CD4-positive, alpha-beta memory T cell (primary cell): ENCODE measurements around the gene LPP. TPM values are rescaled to one million over a fixed set of nuclear protein-coding genes. Genes with fewer than 3 reads are reported as not detected.

Source experiments
- CTCF ChIA-PET: fragments of 350-600 bp; sonication (Branson Sonifier 250); formaldehyde crosslinking; loops from one replicate; lab custom pipeline; 2021; ENCODE audit warnings: inconsistent platforms; ENCODE audit not compliant: partially characterized antibody; lab: Charles Lee
- POLR2A ChIA-PET: fragments of 350-600 bp; sonication (Branson Sonifier 250); formaldehyde crosslinking; loops from one replicate; lab custom pipeline; 2021; ENCODE audit not compliant: partially characterized antibody; lab: Charles Lee
- DNase-seq, 5 donors: peaks; one replicate each; pipeline versions ENCODE4 v3.0.0 to v3.0.0-alpha.2; 2020 to 2022; ENCODE audit warnings: mixed read lengths in 1 of 5
- H3K27ac ChIP-seq: one replicate; pipeline ENCODE4 v1.7.0; 2013; ENCODE audit warnings: low read depth, low read length
- H3K27me3 ChIP-seq: 2 replicates; pipeline ENCODE4 v1.7.0; 2013; ENCODE audit warnings: mild to moderate bottlenecking, low read length, moderate library complexity; ENCODE audit not compliant: insufficient read depth
- H3K36me3 ChIP-seq: 2 replicates; pipeline ENCODE4 v1.7.0; 2013; ENCODE audit warnings: mild to moderate bottlenecking, low read length, moderate library complexity; ENCODE audit not compliant: insufficient read depth
- H3K4me1 ChIP-seq: 2 replicates; pipeline ENCODE4 v1.7.0; 2013; ENCODE audit warnings: mild to moderate bottlenecking, low read length, moderate library complexity; ENCODE audit not compliant: insufficient read depth
- H3K4me3 ChIP-seq, 2 donors: one replicate each; pipeline ENCODE4 v1.7.0; 2013; ENCODE audit warnings: low read length in 2 of 2, mild to moderate bottlenecking in 1 of 2
- H3K9me3 ChIP-seq, 2 donors: one replicate each; pipeline ENCODE4 v1.7.0; 2013; ENCODE audit warnings: low read length in 2 of 2, control low read depth in 1 of 2; ENCODE audit not compliant: control insufficient read depth in 1 of 2
- H3K27ac Mint-ChIP-seq, 7 donors: one replicate each; pipeline ENCODE4 v1.8.0; 2020 to 2021; ENCODE audit warnings: mixed read lengths in 7 of 7, mild to moderate bottlenecking in 6 of 7, inconsistent platforms in 3 of 7, moderate library complexity in 3 of 7
- H3K27me3 Mint-ChIP-seq, 2 donors: one replicate each; pipeline ENCODE4 v1.8.0; 2020 to 2021; ENCODE audit warnings: mixed read lengths in 2 of 2
- H3K36me3 Mint-ChIP-seq, 2 donors: one replicate each; pipeline ENCODE4 v1.8.0; 2020 to 2021; ENCODE audit warnings: mixed read lengths in 2 of 2, inconsistent platforms in 1 of 2, mild to moderate bottlenecking in 1 of 2
- H3K4me1 Mint-ChIP-seq, 4 donors: one replicate each; pipeline ENCODE4 v1.8.0; 2020 to 2021; ENCODE audit warnings: mixed read lengths in 4 of 4, mild to moderate bottlenecking in 1 of 4
- H3K4me3 Mint-ChIP-seq, 8 donors: one replicate each; pipeline ENCODE4 v1.8.0; 2020 to 2021; ENCODE audit warnings: mixed read lengths in 8 of 8, mild to moderate bottlenecking in 7 of 8, moderate library complexity in 6 of 8, inconsistent platforms in 3 of 8
- H3K9me3 Mint-ChIP-seq, 8 donors: one replicate each; pipeline ENCODE4 v1.8.0; 2020 to 2021; ENCODE audit warnings: mixed read lengths in 8 of 8, mild to moderate bottlenecking in 5 of 8, inconsistent platforms in 3 of 8, moderate library complexity in 1 of 8
- intact Hi-C: fragments of 100-400 bp; cut with micrococcal nuclease; formaldehyde crosslinking; loops from one replicate; pipeline ENCODE4 v1.15.1; 2023
- polyA plus RNA-seq, 2 donors: library from polyadenylated mRNA; unstranded; fragments of 300-500 nt; fragmentation: Illumina TruSeq; gene quantifications; one replicate each; pipeline ENCODE4 v1.2.3, GENCODE V29; 2021
- total RNA-seq, 2 experiments: library from RNA; stranded (reverse); gene quantifications; one replicate each; pipeline ENCODE4 v1.2.3, GENCODE V29; 2021

LPP gene
- total and polyA plus RNA-seq, 4 experiments from 2014 or later: 10.4 to 27.2 (median 24.7) TPM

DNA sequence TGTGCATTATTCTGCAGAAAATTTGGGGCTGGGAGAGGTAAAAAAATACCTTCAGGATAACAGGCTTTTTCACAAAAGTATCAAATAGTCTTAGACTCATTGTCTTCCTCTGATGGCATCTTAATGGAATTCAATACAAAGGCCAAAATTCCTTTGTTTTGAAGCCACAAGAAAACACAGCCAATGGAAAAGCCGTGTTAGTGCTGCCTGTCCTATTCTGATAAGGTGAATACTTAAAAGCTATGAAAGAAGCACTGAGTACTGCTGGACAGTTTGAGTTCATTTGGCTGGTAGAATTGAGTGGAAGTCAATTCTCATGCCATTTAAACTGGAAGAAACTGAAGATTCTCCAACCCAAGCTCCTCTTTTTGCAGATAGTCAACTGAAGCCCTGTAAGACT is 622.5 kb downstream of the LPP start:
- no peak overlapping the region for H3K27ac Mint-ChIP-seq
- intact Hi-C loops: no loop called here
- Histone ChIP-seq H3K27me3 (no peaks in the 10 kb centered on the region), H3K36me3 (no peaks in the 10 kb centered on the region), H3K27ac (no peak overlapping the region), H3K9me3 (no peaks in the 10 kb centered on the region), H3K4me3 (no peak overlapping the region), H3K4me1 (no peaks in the 10 kb centered on the region)
- H3K36me3 Mint-ChIP-seq: peaks cover 0 to 20% of the 10 kb centered on the region in 2 donors
- no peaks in the 10 kb centered on the region for H3K9me3 Mint-ChIP-seq
- no peak overlapping the region for H3K4me3 Mint-ChIP-seq
- peaks cover 0 to 1% (median 0%) of the 10 kb centered on the region in 4 donors for H3K4me1 Mint-ChIP-seq
- no peak for DNase-seq
- no peaks in the 10 kb centered on the region for H3K27me3 Mint-ChIP-seq
- CTCF ChIA-PET: no interaction called here
- POLR2A ChIA-PET: no interaction called here

DNA sequence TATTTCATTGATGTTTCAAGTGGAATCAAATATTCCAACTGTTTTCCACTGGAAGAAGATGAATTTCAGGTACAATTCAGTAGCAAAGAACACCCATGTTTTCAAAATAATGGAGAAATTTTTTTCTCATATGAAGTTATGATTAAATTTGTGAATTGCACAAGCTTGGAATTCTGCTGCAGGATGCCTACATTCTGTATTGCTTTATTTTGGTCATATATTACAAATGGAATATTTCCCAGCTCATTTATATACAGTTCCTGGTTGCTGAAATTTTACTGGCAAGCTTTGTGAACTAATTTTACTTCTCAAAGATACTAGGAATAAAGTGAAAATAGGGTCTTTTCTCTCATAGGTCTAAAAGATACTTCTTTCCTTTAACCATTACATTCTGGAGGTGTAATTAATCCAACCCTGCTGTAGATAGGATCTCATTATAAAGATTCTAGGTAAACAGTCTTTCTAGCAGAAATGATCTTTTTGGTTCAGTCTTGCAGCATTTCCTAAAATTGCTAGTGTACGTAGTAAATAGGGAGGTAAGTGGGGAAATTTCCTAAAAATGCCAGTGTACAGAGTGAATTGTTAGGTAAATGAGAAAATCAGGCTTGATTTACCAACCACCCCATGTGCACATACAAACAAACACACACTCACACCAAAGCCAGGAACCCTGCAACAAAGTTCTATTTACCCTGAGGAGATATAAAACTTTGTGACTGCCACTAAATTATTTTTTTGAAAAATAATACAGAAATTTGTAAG is 624.3 kb downstream of the LPP start:
- CTCF ChIA-PET: no interaction called here
- intact Hi-C loops: no loop called here
- no peaks in the 10 kb centered on the region for H3K27me3 ChIP-seq

DNA sequence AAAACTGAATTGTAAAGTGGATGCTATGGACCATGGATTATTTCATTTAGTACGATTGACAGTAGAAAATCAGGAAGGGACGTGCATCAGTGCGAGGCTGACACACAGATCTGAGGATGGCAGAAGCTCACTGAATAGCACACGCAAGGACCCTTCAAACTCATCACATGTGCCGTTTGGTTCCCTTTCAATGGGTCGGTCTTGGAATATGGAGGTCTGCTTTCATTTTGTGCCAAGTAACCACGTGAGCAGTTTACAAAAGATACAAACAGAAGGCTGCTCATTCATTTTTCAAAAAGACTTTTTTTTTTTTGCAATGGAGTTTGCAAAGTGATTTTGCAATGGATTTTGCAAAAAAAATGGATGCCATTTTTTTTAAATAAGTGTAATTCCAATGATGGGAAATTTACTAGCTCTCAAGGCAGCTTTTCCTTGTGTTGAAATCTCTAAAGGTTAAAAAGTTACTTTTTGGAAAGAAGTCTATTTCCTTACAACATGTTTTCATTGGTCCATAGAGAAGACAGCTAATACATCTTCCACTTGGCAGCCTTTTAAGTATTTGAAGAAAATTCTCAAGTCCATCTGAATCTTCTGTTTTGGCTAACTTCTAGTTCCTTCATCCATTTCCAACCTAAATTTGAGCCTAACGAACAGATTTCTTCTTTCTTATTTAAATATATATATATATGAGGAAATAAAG is 625.5 kb downstream of the LPP start:
- ChIA-PET POLR2A (no interaction called here), CTCF (interaction anchor here (1.2 kb wide), 1 partner anchor 1039 kb away, joined by 4 read pairs; no protein-coding TSS in a partner anchor)
- no peak for DNase-seq
- Mint-ChIP-seq H3K4me3 (no peak overlapping the region), H3K4me1 (peaks cover 0 to 8% (median 3%) of the 10 kb centered on the region in 4 donors), H3K27me3 (no peaks in the 10 kb centered on the region), H3K27ac (no peak overlapping the region), H3K36me3 (peaks cover 0 to 17% of the 10 kb centered on the region in 2 donors), H3K9me3 (no peaks in the 10 kb centered on the region)
- H3K27ac ChIP-seq: no peak overlapping the region
- H3K9me3 ChIP-seq: no peaks in the 10 kb centered on the region
- no peaks in the 10 kb centered on the region for H3K4me1 ChIP-seq
- H3K36me3 ChIP-seq: no peaks in the 10 kb centered on the region
- intact Hi-C loops: no loop called here
- H3K27me3 ChIP-seq: no peaks in the 10 kb centered on the region
- no peak overlapping the region for H3K4me3 ChIP-seq

More for the DNA sequence above, 624.3 kb downstream of the LPP start:
- H3K36me3 ChIP-seq: no peaks in the 10 kb centered on the region
- H3K9me3 Mint-ChIP-seq: no peaks in the 10 kb centered on the region
- no peaks in the 10 kb centered on the region for H3K4me1 ChIP-seq
- no peak overlapping the region for H3K4me3 Mint-ChIP-seq
- no peak overlapping the region for H3K4me3 ChIP-seq
- no peak overlapping the region for H3K27ac ChIP-seq
- no peaks in the 10 kb centered on the region for H3K27me3 Mint-ChIP-seq
- H3K4me1 Mint-ChIP-seq: peaks cover 0 to 8% (median 3%) of the 10 kb centered on the region in 4 donors
- no peak overlapping the region for H3K27ac Mint-ChIP-seq
- no peaks in the 10 kb centered on the region for H3K9me3 ChIP-seq
- H3K36me3 Mint-ChIP-seq: peaks cover 0 to 16% of the 10 kb centered on the region in 2 donors
- DNase-seq: no peak
- POLR2A ChIA-PET: no interaction called here

DNA sequence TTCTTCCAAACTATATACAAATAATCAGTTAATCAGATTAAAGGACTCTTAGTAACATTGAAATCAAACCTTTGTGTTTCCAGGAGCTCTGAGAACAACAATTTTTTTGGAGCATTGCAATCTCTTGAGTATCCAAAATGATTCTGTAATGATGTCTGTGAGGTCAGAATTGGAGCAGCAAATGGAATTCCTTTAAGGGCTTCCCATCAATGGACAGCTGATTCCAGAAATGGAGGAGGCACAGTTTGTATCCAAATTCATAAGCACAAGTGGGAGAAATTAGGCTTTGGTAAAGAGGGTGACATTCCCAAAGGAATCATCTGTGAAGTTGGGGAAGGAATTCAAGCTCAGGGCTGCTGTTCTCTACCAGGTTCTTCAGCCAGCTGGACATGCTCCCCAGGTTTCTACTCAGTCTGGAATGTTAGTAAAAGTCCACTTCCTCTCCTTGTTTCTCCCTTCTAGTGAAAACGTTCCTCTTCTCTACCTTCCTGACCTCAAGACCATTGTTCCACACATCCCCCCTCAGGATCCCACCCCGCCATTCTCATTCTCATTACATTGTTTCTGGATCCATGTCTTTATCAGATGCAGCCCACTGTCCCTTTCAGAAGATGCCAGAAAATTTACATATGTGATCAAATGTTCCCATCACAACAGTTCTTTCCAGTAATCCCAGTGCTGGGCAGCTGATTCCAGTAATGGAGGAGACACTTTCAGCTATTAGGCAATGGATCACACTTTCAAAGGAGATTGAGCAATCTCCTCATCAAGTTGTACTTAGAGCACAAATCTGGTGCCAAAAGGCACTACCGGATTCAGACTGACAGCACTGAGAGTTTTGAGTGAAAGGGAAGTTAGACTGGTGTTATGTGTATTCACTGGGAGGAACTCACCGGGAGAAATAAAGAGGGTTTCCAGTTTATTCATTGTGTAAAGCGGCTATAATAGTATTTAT is 626.5 kb downstream of the LPP start:
- Histone ChIP-seq H3K27ac (no peak overlapping the region), H3K9me3 (no peaks in the 10 kb centered on the region), H3K27me3 (no peaks in the 10 kb centered on the region), H3K4me3 (no peak overlapping the region), H3K4me1 (no peaks in the 10 kb centered on the region), H3K36me3 (no peaks in the 10 kb centered on the region)
- H3K27ac Mint-ChIP-seq: no peak overlapping the region
- H3K9me3 Mint-ChIP-seq: no peaks in the 10 kb centered on the region
- no peak for DNase-seq
- intact Hi-C loops: no loop called here
- no peak overlapping the region for H3K4me3 Mint-ChIP-seq
- ChIA-PET POLR2A (no interaction called here), CTCF (interaction anchor here (1.2 kb wide), 1 partner anchor 1040 kb away, joined by 4 read pairs; no protein-coding TSS in a partner anchor)
- peaks cover 0 to 8% (median 3%) of the 10 kb centered on the region in 4 donors for H3K4me1 Mint-ChIP-seq
- H3K27me3 Mint-ChIP-seq: no peaks in the 10 kb centered on the region
- H3K36me3 Mint-ChIP-seq: peaks cover 0 to 17% of the 10 kb centered on the region in 2 donors

DNA sequence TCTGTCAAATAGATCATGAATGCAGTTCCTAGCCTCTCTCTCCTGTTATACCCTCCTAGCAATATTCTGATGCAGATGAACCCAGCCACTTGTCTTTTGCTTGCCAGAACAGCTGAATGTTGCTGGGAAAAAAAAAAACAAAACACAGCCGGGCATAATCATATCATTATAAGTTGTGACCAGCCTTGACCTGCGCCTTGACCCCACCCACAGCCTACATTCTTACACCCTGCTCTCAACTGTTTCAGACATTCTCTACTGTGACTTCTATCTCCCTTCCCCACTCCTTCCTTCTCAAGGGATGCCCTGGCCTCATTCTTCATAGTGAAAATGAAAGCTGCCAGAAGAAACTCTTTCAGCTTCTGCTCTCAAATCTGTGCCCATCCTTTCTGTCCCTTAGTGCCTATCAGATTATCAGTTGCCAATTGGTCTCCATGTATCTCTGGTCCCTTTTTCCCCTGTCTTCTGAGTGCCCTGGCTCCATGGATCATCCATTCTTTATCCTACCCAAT is 628.7 kb downstream of the LPP start:
- CTCF ChIA-PET: interaction anchor here (1.0 kb wide), 1 partner anchor 34 kb away, joined by 3 read pairs; no protein-coding TSS in a partner anchor

DNA sequence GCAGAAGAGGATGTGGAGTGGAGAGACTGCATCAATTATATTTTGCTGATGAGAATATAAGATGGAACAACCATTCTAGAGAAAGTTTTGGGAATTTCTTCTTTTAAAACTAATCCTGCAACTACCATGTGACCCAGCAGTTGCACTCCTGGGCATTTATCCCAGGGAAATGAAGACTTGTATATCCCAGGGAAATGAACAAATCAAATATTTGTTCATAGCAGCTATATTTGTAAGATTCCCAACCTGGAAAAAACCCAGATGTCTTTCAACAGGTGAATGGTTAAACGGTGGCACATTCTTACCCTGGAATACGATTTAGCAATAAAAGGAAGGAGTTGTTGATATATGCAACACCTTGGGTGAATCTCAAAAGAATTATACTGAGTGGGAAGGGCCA is 632.5 kb downstream of the LPP start:
- POLR2A ChIA-PET: interaction anchor here (0.6 kb wide), 1 partner anchor 353 kb away, joined by 4 read pairs; no protein-coding TSS in a partner anchor
- H3K36me3 Mint-ChIP-seq: peaks cover 0 to 4% of the 10 kb centered on the region in 2 donors
- H3K4me3 Mint-ChIP-seq: no peak overlapping the region
- no peak overlapping the region for H3K27ac ChIP-seq
- no peaks in the 10 kb centered on the region for H3K36me3 ChIP-seq
- intact Hi-C loops: no loop called here
- no peak overlapping the region for H3K27ac Mint-ChIP-seq
- H3K9me3 ChIP-seq: no peaks in the 10 kb centered on the region
- peaks cover 18% of the 10 kb centered on the region for H3K4me1 ChIP-seq
- no peaks in the 10 kb centered on the region for H3K27me3 Mint-ChIP-seq
- H3K4me3 ChIP-seq: no peak overlapping the region
- H3K27me3 ChIP-seq: no peaks in the 10 kb centered on the region
- no peaks in the 10 kb centered on the region for H3K9me3 Mint-ChIP-seq
- DNase-seq: no peak
- peaks cover 0 to 8% (median 4%) of the 10 kb centered on the region in 4 donors for H3K4me1 Mint-ChIP-seq
- CTCF ChIA-PET: no interaction called here

More for the DNA sequence above, 628.7 kb downstream of the LPP start:
- intact Hi-C loops: no loop called here
- no peaks in the 10 kb centered on the region for H3K9me3 ChIP-seq
- H3K27ac ChIP-seq: no peak overlapping the region
- H3K27ac Mint-ChIP-seq: peak overlapping the region in 1 of 7 donors; percentile 16
- no peak overlapping the region for H3K4me3 ChIP-seq
- no peak overlapping the region for H3K4me3 Mint-ChIP-seq
- no peaks in the 10 kb centered on the region for H3K36me3 ChIP-seq
- peaks cover 0 to 8% (median 4%) of the 10 kb centered on the region in 4 donors for H3K4me1 Mint-ChIP-seq
- no peak for DNase-seq
- H3K27me3 ChIP-seq: no peaks in the 10 kb centered on the region
- H3K9me3 Mint-ChIP-seq: no peaks in the 10 kb centered on the region
- peaks cover 4% of the 10 kb centered on the region for H3K4me1 ChIP-seq
- peaks cover 0 to 17% of the 10 kb centered on the region in 2 donors for H3K36me3 Mint-ChIP-seq
- no peaks in the 10 kb centered on the region for H3K27me3 Mint-ChIP-seq
- POLR2A ChIA-PET: no interaction called here
